Tibial artery (tissue), 4 donors: ENCODE measurements around the gene GALNT4.

Experiments used
- DNase-seq, 2 donors: peaks; one replicate each; pipeline ENCODE4 v3.0.0-alpha.2; 2019
- H3K27ac ChIP-seq, 2 donors: fragments of 200-600 bp; sonication (generic) in 1 of 2; 1 replicate in 1 of 2; 2 replicates in 1 of 2; pipeline ENCODE4 v1.5.1; 2018 to 2019; ENCODE audit warnings: mild to moderate bottlenecking in 1 of 2
- H3K27me3 ChIP-seq, 2 donors: fragments of 200-600 bp; sonication (generic) in 1 of 2; one replicate each; pipeline versions ENCODE4 v1.5.1 to v1.6.0; 2016 to 2019
- H3K36me3 ChIP-seq, 3 donors: fragments of 200-600 bp; sonication (generic) in 2 of 3; one replicate each; pipeline ENCODE4 v1.5.1; 2016 to 2019; ENCODE audit warnings: mild to moderate bottlenecking in 2 of 3
- H3K4me1 ChIP-seq, 4 donors: fragments of 200-600 bp; sonication (generic) in 2 of 4; 1 replicate in 3 of 4; 2 replicates in 1 of 4; pipeline ENCODE4 v1.5.1; 2016 to 2019
- H3K4me3 ChIP-seq, 2 donors: fragments of 200-600 bp; sonication (generic) in 1 of 2; 1 replicate in 1 of 2; 2 replicates in 1 of 2; pipeline ENCODE4 v1.5.1; 2018 to 2019; ENCODE audit warnings: mild to moderate bottlenecking in 2 of 2
- H3K9me3 ChIP-seq, 3 donors: fragments of 200-600 bp; sonication (generic) in 1 of 3; one replicate each; pipeline ENCODE4 v1.5.1; 2016 to 2019
- CTCF ChIP-seq, 2 experiments: fragments of 200-600 bp in 1 of 2; fragments of 450-650 bp in 1 of 2; IDR thresholded peaks; one replicate each; pipeline ENCODE4 v1.5.1; 2017 to 2019; ENCODE audit warnings: antibody characterized with exemption in 2 of 2, mild to moderate bottlenecking in 1 of 2, moderate library complexity in 1 of 2
- intact Hi-C: fragments of 100-400 bp; cut with DNase I; formaldehyde crosslinking; loops from one replicate; pipeline ENCODE4 v1.15.0; 2023; ENCODE audit warnings: low total_unique reads

GALNT4 gene

GRCh38 chr12:89474615-89475014, 50.0 kb downstream of the GALNT4 start:
- no peak overlapping the region for H3K4me3 ChIP-seq
- DNase-seq, result no peak
- intact Hi-C loops, result no loop called here
- no peaks in the 10 kb centered on the region for H3K9me3 ChIP-seq
- no peaks in the 10 kb centered on the region for H3K4me1 ChIP-seq
- peaks cover 0 to 4% (median 0%) of the 10 kb centered on the region in 3 donors for H3K36me3 ChIP-seq
- no peaks in the 10 kb centered on the region for H3K27me3 ChIP-seq
- TF ChIP-seq CTCF (IDR thresholded peaks at IDR 0.05), result no peak
- no peak overlapping the region for H3K27ac ChIP-seq
